Cerebellar cortex (tissue), 1 donor: ENCODE measurements around the gene ITGA3.

Experiments
- DNase-seq: peaks from one replicate; pipeline ENCODE4 v3.0.0-alpha.2; 2015; ENCODE audit warnings: low spot score

The ITGA3 gene

DNA sequence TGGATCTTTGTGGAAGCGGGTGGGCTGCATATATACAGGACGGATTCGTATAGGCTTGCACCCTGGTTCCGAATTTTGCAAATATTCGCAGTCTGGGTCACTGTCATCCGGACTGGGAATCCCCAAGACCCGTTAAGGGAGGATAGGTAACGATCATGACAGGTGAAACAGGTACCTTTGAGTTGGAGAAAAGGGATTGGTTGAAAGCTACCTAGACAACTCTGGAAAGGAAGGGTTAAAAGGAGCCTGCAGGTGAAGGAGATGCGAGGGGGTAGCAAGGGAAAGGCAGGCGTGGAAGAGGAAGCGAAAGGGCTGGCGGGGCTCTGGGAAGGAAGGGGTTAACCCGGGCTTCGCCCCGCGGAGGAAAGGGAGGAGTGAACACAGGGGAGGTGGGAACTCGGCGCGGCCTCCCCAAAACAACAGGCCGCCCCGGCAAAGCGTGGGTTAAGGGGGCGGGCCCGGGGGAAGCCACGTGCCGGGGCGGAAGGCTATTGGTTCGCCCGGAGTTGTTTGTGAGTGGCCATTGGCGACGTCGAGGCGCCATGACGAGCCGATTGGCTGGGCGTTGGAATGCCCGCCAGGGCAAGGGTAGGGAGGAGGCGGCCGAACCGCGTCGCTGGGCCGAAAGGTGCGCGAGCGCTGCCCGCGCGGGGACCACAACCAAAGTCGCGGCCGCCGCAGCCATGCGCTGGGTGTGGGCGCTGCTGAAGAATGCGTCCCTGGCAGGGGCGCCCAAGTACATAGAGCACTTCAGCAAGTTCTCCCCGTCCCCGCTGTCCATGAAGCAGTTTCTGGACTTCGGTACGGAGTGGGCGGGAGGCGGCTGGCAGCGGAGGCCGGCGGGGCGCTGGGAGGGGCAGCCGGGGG lies 39.1 kb downstream of the ITGA3 start, which contains the start of gene PDK2:
TSS of gene PDK2 (plus strand) at position 599 of the 867 bp plus-strand sequence. CDS start at position 684, 85 bp downstream.
- DNase-seq: peak; percentile 97

- no peak for DNase-seq
These were observed 39.7 kb downstream of the ITGA3 start for GRCh38 chr17:50095626-50096037.

GRCh38 chr17:50096092-50096491 lies 40.2 kb downstream of the ITGA3 start:
- no peak for DNase-seq

DNA sequence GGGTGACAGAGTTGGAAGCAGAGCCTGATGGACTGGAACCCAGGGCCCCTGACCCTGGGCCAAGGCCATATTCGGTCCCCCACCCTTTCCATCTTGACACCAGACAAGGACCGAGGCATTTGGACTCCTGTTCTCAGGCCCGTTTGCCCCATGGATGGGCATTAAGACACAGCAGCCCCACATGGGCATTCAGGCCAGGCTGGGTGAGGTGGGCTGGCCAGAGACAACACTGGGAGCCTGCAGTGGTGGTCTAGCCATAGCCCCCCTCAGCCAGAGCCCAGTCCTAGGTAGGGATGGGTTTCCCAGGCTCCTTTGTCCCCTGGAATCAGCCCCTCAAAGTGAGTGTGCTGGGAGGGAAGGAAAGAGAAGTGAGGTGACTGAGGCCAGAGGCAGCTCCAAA lies 40.8 kb downstream of the ITGA3 start:
- no peak for DNase-seq

GRCh38 chr17:50097455-50097854 lies 41.5 kb downstream of the ITGA3 start:
- no peak for DNase-seq

GRCh38 chr17:50097926-50098325 lies 42.0 kb downstream of the ITGA3 start:
- DNase-seq: no peak

DNA sequence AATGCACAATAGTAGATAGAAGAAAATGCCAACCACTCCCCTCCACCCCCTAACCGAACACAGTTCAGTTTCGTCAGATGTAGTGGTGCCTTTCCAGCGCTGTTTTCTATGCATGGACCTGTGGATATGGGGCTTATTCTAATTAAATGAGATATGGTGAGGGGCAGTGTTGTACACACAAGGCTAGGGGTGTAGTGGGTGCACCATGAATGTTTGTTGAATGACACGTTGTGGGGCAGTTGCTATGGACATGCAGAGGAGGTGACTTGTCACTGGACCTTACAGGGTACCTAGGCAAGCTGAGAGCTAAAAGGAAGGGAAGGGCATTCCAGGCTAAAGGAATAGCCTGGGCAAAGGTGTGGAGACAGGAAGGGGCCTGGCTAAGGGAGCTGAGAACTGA lies 42.7 kb downstream of the ITGA3 start:
- no peak for DNase-seq

DNA sequence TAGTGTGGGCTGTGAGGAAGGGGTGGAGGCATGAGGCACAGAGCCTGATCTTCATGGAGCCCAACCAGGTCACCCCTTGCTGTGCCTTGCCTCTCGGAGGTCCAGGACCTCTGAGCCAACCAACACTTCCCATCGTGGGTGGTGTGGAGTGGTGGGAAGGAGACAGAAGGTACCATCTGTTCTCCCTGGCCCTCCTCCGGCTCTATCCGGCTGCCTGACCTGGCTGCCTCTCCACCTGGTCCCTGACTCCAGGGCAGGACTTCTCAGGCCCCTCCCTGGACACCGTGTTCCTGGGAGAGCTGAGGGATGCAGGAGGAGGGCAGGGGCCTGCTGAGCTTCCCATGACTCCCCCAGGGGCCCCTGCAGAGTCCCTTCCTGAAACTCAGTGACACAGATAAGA lies 43.1 kb downstream of the ITGA3 start:
- DNase-seq: peak; percentile 92

GRCh38 chr17:50100480-50100883 lies 44.6 kb downstream of the ITGA3 start:
- no peak for DNase-seq

GRCh38 chr17:50100921-50101345 lies 45.0 kb downstream of the ITGA3 start:
- peak; percentile 68 for DNase-seq

- DNase-seq: no peak
These were observed 45.6 kb downstream of the ITGA3 start for GRCh38 chr17:50101346-50102163.

GRCh38 chr17:50102164-50102991 lies 46.5 kb downstream of the ITGA3 start:
- DNase-seq: no peak

GRCh38 chr17:50103252-50103651 lies 47.3 kb downstream of the ITGA3 start:
- DNase-seq: no peak

- DNase-seq: peak; percentile 90
These were observed 48.0 kb downstream of the ITGA3 start for GRCh38 chr17:50103941-50104340.

DNA sequence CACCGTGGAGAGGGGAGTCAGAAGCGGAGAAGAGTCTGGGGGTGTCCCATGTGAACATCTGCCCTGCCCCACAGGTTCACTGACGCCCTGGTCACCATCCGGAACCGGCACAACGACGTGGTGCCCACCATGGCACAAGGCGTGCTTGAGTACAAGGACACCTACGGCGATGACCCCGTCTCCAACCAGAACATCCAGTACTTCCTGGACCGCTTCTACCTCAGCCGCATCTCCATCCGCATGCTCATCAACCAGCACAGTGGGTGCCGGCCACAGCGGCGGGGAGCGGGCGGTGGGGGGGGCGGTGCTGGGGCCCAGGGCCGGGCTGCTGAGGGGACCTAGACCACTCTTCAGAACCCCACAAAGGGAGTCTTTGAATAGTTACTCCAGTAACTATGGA lies 49.9 kb downstream of the ITGA3 start:
- DNase-seq: no peak

- DNase-seq: no peak
These were observed 50.7 kb downstream of the ITGA3 start for GRCh38 chr17:50106393-50107131.

DNA sequence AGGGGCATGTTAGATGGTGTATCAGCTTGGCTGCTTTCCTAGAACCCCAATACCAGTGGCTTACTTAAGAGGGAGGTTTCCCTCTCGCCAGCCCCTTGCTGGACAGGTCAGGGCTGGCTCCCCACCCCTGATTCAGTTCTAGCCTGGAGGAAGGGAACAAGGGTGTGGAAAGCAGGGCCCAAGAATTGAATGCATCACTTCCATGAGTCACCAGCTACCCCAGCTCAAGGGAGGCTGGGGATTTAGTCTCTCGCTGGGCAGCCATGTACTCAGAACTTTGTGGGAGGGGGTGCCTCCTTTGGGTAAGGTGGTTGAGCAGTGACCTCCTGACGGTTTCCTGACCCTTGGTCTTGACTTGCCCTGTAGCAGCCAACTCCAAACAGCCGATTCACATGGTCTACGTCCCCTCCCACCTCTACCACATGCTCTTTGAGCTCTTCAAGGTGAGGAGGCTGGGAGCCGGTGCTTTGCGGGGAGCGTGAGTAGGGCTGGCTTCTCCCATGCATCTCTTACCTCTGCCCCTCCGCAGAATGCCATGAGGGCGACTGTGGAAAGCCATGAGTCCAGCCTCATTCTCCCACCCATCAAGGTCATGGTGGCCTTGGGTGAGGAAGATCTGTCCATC lies 52.0 kb downstream of the ITGA3 start:
- DNase-seq: peak; percentile 3

GRCh38 chr17:50108556-50108955 lies 52.6 kb downstream of the ITGA3 start:
- peak; percentile 2 for DNase-seq

- peak; percentile 5 for DNase-seq
These were observed 53.3 kb downstream of the ITGA3 start for GRCh38 chr17:50109207-50109606.

DNA sequence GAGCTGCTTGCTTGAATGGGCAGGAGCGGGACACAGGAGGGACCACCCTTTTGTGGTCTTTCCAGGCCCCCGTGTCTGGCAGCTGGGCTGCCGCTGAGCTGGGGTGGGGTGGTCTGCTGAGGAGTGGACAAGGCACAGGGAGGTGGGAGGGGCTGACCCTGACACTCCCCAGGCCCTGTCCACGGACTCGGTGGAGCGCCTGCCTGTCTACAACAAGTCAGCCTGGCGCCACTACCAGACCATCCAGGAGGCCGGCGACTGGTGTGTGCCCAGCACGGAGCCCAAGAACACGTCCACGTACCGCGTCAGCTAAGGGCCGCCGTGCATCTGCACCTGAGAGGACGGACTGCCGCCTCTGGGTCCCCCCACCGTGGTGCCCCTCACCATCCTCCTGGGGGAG lies 53.9 kb downstream of the ITGA3 start:
- DNase-seq: no peak
